ENCODE measurements around the gene KRTAP16-1. TPM values are rescaled to one million over a fixed set of nuclear protein-coding genes. Genes with fewer than 3 reads are reported as not detected.

KRTAP16-1 gene
- total RNA-seq, 1 donor from 2014 or later = not detected

DNA sequence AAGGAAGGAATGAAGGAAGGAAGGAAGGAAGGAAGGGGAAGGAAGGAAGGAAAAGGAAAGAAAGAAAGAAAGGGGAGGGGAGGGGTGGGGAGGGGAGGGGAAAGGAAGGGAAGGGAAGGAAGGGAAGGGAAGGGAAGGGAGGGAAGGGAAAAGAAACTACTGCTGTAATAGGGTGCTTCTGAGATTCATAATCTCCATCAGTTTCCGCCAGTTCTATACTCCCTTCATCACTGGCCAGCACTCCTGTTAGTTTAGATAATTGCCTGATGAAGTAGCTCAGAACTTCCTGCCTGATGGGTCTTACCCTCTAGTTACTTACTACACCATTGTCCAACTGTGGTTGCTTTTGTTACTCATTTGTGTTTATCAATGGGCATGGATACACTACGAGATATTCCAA is 45.9 kb downstream of the KRTAP16-1 start:
- DNase-seq (ENCODE audit: low spot score) = no peak
- Mint-ChIP-seq H3K27me3 (ENCODE audit: unreplicated experiment) (no peaks in the 10 kb centered on the region), H3K27ac (ENCODE audit: unreplicated experiment) (no peak overlapping the region), H3K4me1 (ENCODE audit: unreplicated experiment) (no peaks in the 10 kb centered on the region), H3K4me3 (ENCODE audit: unreplicated experiment) (no peak overlapping the region), H3K36me3 (ENCODE audit: low read depth, unreplicated experiment) (no peaks in the 10 kb centered on the region), H3K9me3 (ENCODE audit: unreplicated experiment) (no peaks in the 10 kb centered on the region)
- TF ChIP-seq, protein P1, sequence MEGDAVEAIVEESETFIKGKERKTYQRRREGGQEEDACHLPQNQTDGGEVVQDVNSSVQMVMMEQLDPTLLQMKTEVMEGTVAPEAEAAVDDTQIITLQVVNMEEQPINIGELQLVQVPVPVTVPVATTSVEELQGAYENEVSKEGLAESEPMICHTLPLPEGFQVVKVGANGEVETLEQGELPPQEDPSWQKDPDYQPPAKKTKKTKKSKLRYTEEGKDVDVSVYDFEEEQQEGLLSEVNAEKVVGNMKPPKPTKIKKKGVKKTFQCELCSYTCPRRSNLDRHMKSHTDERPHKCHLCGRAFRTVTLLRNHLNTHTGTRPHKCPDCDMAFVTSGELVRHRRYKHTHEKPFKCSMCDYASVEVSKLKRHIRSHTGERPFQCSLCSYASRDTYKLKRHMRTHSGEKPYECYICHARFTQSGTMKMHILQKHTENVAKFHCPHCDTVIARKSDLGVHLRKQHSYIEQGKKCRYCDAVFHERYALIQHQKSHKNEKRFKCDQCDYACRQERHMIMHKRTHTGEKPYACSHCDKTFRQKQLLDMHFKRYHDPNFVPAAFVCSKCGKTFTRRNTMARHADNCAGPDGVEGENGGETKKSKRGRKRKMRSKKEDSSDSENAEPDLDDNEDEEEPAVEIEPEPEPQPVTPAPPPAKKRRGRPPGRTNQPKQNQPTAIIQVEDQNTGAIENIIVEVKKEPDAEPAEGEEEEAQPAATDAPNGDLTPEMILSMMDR (IDR thresholded peaks at IDR 0.05; ENCODE audit: unreplicated experiment) = no peak

DNA sequence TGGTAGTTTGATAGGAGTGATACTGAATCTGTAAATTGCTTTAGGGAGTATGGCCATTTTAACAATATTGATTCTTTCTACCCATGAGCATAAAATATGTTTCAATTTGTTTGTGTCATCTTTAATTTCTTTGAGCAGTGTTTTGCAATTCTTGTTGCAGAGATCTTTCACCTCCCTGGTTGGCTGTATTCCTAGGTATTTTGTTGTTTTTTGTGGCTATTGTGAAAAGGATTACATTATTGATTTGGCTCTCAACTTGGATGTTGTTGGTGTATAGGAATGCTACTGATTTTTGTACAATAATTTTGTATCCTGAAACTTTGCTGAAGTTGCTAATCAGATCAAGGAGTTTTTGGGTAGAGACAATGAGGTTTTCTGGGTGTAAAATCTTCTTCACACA is 50.7 kb downstream of the KRTAP16-1 start:
- no peak overlapping the region for H3K27ac Mint-ChIP-seq (ENCODE audit: unreplicated experiment)
- H3K4me3 Mint-ChIP-seq (ENCODE audit: unreplicated experiment) = no peak overlapping the region
- no peaks in the 10 kb centered on the region for H3K36me3 Mint-ChIP-seq (ENCODE audit: low read depth, unreplicated experiment)
- no peak for DNase-seq (ENCODE audit: low spot score)
- no peaks in the 10 kb centered on the region for H3K9me3 Mint-ChIP-seq (ENCODE audit: unreplicated experiment)
- H3K27me3 Mint-ChIP-seq (ENCODE audit: unreplicated experiment) = peaks cover 3% of the 10 kb centered on the region
- H3K4me1 Mint-ChIP-seq (ENCODE audit: unreplicated experiment) = no peaks in the 10 kb centered on the region
- TF ChIP-seq, protein P1 (IDR thresholded peaks at IDR 0.05; ENCODE audit: unreplicated experiment) = no peak

Other genes with a start within 250 kb of the KRTAP16-1 start
- gene KRTAP2-3, start 249.2 kb downstream of the KRTAP16-1 start, total RNA-seq (ENCODE audit: unreplicated experiment) = not detected
- not detected for gene KRTAP2-4, start 243.4 kb downstream of the KRTAP16-1 start, total RNA-seq (ENCODE audit: unreplicated experiment)
- not detected for gene KRTAP4-7, start 225.2 kb downstream of the KRTAP16-1 start, total RNA-seq (ENCODE audit: unreplicated experiment)
- gene KRTAP4-8, start 211.2 kb downstream of the KRTAP16-1 start, total RNA-seq (ENCODE audit: unreplicated experiment) = not detected
- gene KRTAP4-16, start 207.1 kb downstream of the KRTAP16-1 start, total RNA-seq (ENCODE audit: unreplicated experiment) = not detected
- gene KRTAP4-9, start 203.9 kb downstream of the KRTAP16-1 start, total RNA-seq (ENCODE audit: unreplicated experiment) = not detected
- gene KRTAP4-11, start 190.9 kb downstream of the KRTAP16-1 start, total RNA-seq (ENCODE audit: unreplicated experiment) = not detected
- gene KRTAP4-12, start 185.1 kb downstream of the KRTAP16-1 start, total RNA-seq (ENCODE audit: unreplicated experiment) = not detected
- gene KRTAP4-6, start 168.8 kb downstream of the KRTAP16-1 start, total RNA-seq (ENCODE audit: unreplicated experiment) = not detected
- gene KRTAP4-5, start 159.5 kb downstream of the KRTAP16-1 start, total RNA-seq (ENCODE audit: unreplicated experiment) = not detected
- gene KRTAP4-4, start 148.6 kb downstream of the KRTAP16-1 start, total RNA-seq (ENCODE audit: unreplicated experiment) = not detected
- gene KRTAP4-3, start 141.1 kb downstream of the KRTAP16-1 start, total RNA-seq (ENCODE audit: unreplicated experiment) = not detected
- not detected for gene KRTAP4-2, start 131.1 kb downstream of the KRTAP16-1 start, total RNA-seq (ENCODE audit: unreplicated experiment)
- not detected for gene KRTAP4-1, start 124.4 kb downstream of the KRTAP16-1 start, total RNA-seq (ENCODE audit: unreplicated experiment)
- gene KRTAP9-1, start 119.4 kb downstream of the KRTAP16-1 start, total RNA-seq (ENCODE audit: unreplicated experiment) = not detected
- not detected for gene KRTAP9-2, start 82.7 kb downstream of the KRTAP16-1 start, total RNA-seq (ENCODE audit: unreplicated experiment)
- not detected for gene KRTAP9-3, start 76.9 kb downstream of the KRTAP16-1 start, total RNA-seq (ENCODE audit: unreplicated experiment)
- gene KRTAP9-8, start 71.3 kb downstream of the KRTAP16-1 start, total RNA-seq (ENCODE audit: unreplicated experiment) = not detected
- gene KRTAP9-4, start 59.6 kb downstream of the KRTAP16-1 start, total RNA-seq (ENCODE audit: unreplicated experiment) = not detected
- not detected for gene KRTAP9-9, start 53.9 kb downstream of the KRTAP16-1 start, total RNA-seq (ENCODE audit: unreplicated experiment)
- not detected for gene KRTAP9-6, start 43.9 kb downstream of the KRTAP16-1 start, total RNA-seq (ENCODE audit: unreplicated experiment)
- gene KRTAP9-7, start 33.6 kb downstream of the KRTAP16-1 start, total RNA-seq (ENCODE audit: unreplicated experiment) = not detected
- not detected for gene KRTAP29-1, start 6.5 kb downstream of the KRTAP16-1 start, total RNA-seq (ENCODE audit: unreplicated experiment)
- gene KRTAP17-1, start 6.4 kb upstream of the KRTAP16-1 start, total RNA-seq (ENCODE audit: unreplicated experiment) = not detected
- gene KRT33A, start 41.5 kb upstream of the KRTAP16-1 start, total RNA-seq (ENCODE audit: unreplicated experiment) = not detected
- gene KRT33B, start 60.5 kb upstream of the KRTAP16-1 start, total RNA-seq (ENCODE audit: unreplicated experiment) = not detected
- gene KRT34, start 73.0 kb upstream of the KRTAP16-1 start, total RNA-seq (ENCODE audit: unreplicated experiment) = not detected
- not detected for gene KRT31, start 88.3 kb upstream of the KRTAP16-1 start, total RNA-seq (ENCODE audit: unreplicated experiment)
- gene KRT37, start 115.3 kb upstream of the KRTAP16-1 start, total RNA-seq (ENCODE audit: unreplicated experiment) = not detected
- not detected for gene KRT38, start 131.7 kb upstream of the KRTAP16-1 start, total RNA-seq (ENCODE audit: unreplicated experiment)
- not detected for gene KRT32, start 158.1 kb upstream of the KRTAP16-1 start, total RNA-seq (ENCODE audit: unreplicated experiment)
- gene KRT35, start 171.8 kb upstream of the KRTAP16-1 start, total RNA-seq (ENCODE audit: unreplicated experiment) = not detected
- not detected for gene KRT36, start 180.6 kb upstream of the KRTAP16-1 start, total RNA-seq (ENCODE audit: unreplicated experiment)
- gene KRT13, start 196.3 kb upstream of the KRTAP16-1 start, total RNA-seq (ENCODE audit: unreplicated experiment) = not detected
- not detected for gene KRT15, start 209.6 kb upstream of the KRTAP16-1 start, total RNA-seq (ENCODE audit: unreplicated experiment)
- gene KRT19, start 219.0 kb upstream of the KRTAP16-1 start, total RNA-seq (ENCODE audit: unreplicated experiment) = 4.5 TPM

All from endothelial cell (in vitro differentiated cells).